Mesenchymal stem cell (in vitro differentiated cells and primary cell): ENCODE measurements around the gene PAM16.
A peak's percentile ranks its signal among the peaks of the same experiment; 100 is the strongest.

ENCODE experiments used
- DNase-seq: peaks from one replicate; pipeline ENCODE4 v3.0.0-alpha.2; 2013
- H2AFZ ChIP-seq: one replicate; pipeline ENCODE4 v1.6.1; 2013; ENCODE audit warnings: low read depth, mild to moderate bottlenecking, control low read depth, inconsistent platforms, low read length, moderate library complexity
- H2AK5ac ChIP-seq: 2 replicates; pipeline ENCODE4 v1.6.1; 2013; ENCODE audit warnings: low read length, moderate library complexity, mild to moderate bottlenecking, inconsistent platforms; ENCODE audit not compliant: severe bottlenecking
- H2BK120ac ChIP-seq: one replicate; pipeline ENCODE4 v1.6.1; 2013; ENCODE audit warnings: low read depth, mild to moderate bottlenecking, inconsistent platforms, low read length, moderate library complexity
- H2BK12ac ChIP-seq, 2 experiments: one replicate each; pipeline ENCODE4 v1.6.1; 2013; ENCODE audit warnings: inconsistent platforms in 2 of 2, low read length in 2 of 2, mild to moderate bottlenecking in 2 of 2, moderate library complexity in 2 of 2, control low read depth in 1 of 2
- H2BK15ac ChIP-seq: one replicate; pipeline ENCODE4 v1.6.1; 2013; ENCODE audit warnings: mild to moderate bottlenecking, low read depth, inconsistent platforms; ENCODE audit not compliant: poor library complexity, severe bottlenecking
- H2BK5ac ChIP-seq: 2 replicates; pipeline ENCODE4 v1.6.1; 2013; ENCODE audit warnings: low read depth, mild to moderate bottlenecking, low read length, control low read depth, inconsistent platforms; ENCODE audit not compliant: poor library complexity, severe bottlenecking
- H3K14ac ChIP-seq, 2 experiments: one replicate each; pipeline ENCODE4 v1.6.1; 2013; ENCODE audit warnings: inconsistent platforms in 2 of 2, low read length in 2 of 2, control low read depth in 1 of 2, mild to moderate bottlenecking in 1 of 2, moderate library complexity in 1 of 2
- H3K18ac ChIP-seq, 2 experiments: one replicate each; pipeline ENCODE4 v1.6.1; 2013; ENCODE audit warnings: inconsistent platforms in 2 of 2, low read length in 2 of 2, control low read depth in 1 of 2, low read depth in 1 of 2, mild to moderate bottlenecking in 1 of 2
- H3K23ac ChIP-seq, 2 experiments: one replicate each; pipeline ENCODE4 v1.6.1; 2013; ENCODE audit warnings: inconsistent platforms in 2 of 2, low read length in 2 of 2, mild to moderate bottlenecking in 2 of 2, moderate library complexity in 2 of 2, control low read depth in 1 of 2
- H3K27ac ChIP-seq: 2 replicates; pipeline ENCODE4 v1.5.1; 2013; ENCODE audit warnings: mild to moderate bottlenecking, moderate library complexity, low read length, control low read depth, inconsistent platforms; ENCODE audit not compliant: poor library complexity, severe bottlenecking
- H3K27me3 ChIP-seq, 2 experiments: 2 replicates each; pipeline versions ENCODE4 v1.6.1 to v1.7.0; 2013; ENCODE audit warnings: low read length in 2 of 2, mild to moderate bottlenecking in 2 of 2, moderate library complexity in 2 of 2, control low read depth in 1 of 2, inconsistent platforms in 1 of 2; ENCODE audit not compliant: control insufficient read depth in 1 of 2, insufficient read depth in 1 of 2
- H3K36me3 ChIP-seq, 2 experiments: 2 replicates each; pipeline versions ENCODE4 v1.6.1 to v1.7.0; 2013; ENCODE audit warnings: low read length in 2 of 2, control low read depth in 1 of 2, inconsistent platforms in 1 of 2, low read depth in 1 of 2, mild to moderate bottlenecking in 1 of 2; ENCODE audit not compliant: insufficient read depth in 2 of 2, control insufficient read depth in 1 of 2
- H3K4ac ChIP-seq, 2 experiments: one replicate each; pipeline ENCODE4 v1.6.1; 2013; ENCODE audit warnings: inconsistent platforms in 2 of 2, low read length in 2 of 2, mild to moderate bottlenecking in 2 of 2, moderate library complexity in 2 of 2, control low read depth in 1 of 2, low read depth in 1 of 2
- H3K4me1 ChIP-seq: 2 replicates; pipeline ENCODE4 v1.6.1; 2013; ENCODE audit warnings: low read depth, low read length, control low read depth; ENCODE audit not compliant: control insufficient read depth, insufficient read depth
- H3K4me2 ChIP-seq: 2 replicates; pipeline ENCODE4 v1.6.1; 2013; ENCODE audit warnings: low read length, mild to moderate bottlenecking, inconsistent platforms; ENCODE audit not compliant: poor library complexity, severe bottlenecking
- H3K4me3 ChIP-seq, 2 experiments: 2 replicates each; pipeline versions ENCODE4 v1.5.1 to v1.7.0; 2013; ENCODE audit warnings: low read length in 2 of 2, mild to moderate bottlenecking in 2 of 2, control low read depth in 1 of 2, low read depth in 1 of 2; ENCODE audit not compliant: insufficient read depth in 1 of 2
- H3K79me1 ChIP-seq: replicated peaks from 2 replicates; pipeline ENCODE4 v1.6.1; 2013; ENCODE audit warnings: mild to moderate bottlenecking, control low read depth, low read length, inconsistent platforms; ENCODE audit not compliant: poor library complexity, severe bottlenecking
- H3K9ac ChIP-seq: 2 replicates; pipeline ENCODE4 v1.7.0; 2013; ENCODE audit warnings: mild to moderate bottlenecking, low read length, moderate library complexity
- H3K9me3 ChIP-seq: 2 replicates; pipeline ENCODE4 v1.7.0; 2013; ENCODE audit warnings: mild to moderate bottlenecking, low read length; ENCODE audit not compliant: control insufficient read depth
- H4K8ac ChIP-seq: one replicate; pipeline ENCODE4 v1.6.1; 2013; ENCODE audit warnings: inconsistent platforms, mild to moderate bottlenecking, low read length, moderate library complexity
- H4K91ac ChIP-seq: one replicate; pipeline ENCODE4 v1.6.1; 2013; ENCODE audit warnings: mild to moderate bottlenecking, low read length, inconsistent platforms
- WGBS: methylation state at CpG from one replicate; pipeline ENCODE4 v1.1.7; 2013; ENCODE audit warnings: mixed read lengths; 5-methylcytosine and 5-hydroxymethylcytosine counted together

PAM16 gene

GRCh38 chr16:4385066-4385788 lies 34.1 kb upstream of the PAM16 start:
- Histone ChIP-seq H2BK120ac (no peak overlapping the region), H3K27me3 (no peaks in the 10 kb centered on the region), H3K14ac (no peak overlapping the region), H2BK5ac (no peak overlapping the region), H3K79me1 (peaks cover 27% of the 10 kb centered on the region), H3K18ac (no peak overlapping the region), H2BK12ac (peak overlapping the region in 1 of 2 experiments; percentile 11), H3K4me1 (peaks cover 75% of the 10 kb centered on the region), H4K8ac (peak overlapping the region; percentile 19), H3K36me3 (peaks cover 44 to 68% of the 10 kb centered on the region in 2 experiments), H3K4ac (no peak overlapping the region), H4K91ac (peak overlapping the region; percentile 29), H3K4me2 (no peak overlapping the region), H3K9ac (peak overlapping the region; percentile 58), H3K27ac (no peak overlapping the region), H2AFZ (no peak overlapping the region), H2AK5ac (no peak overlapping the region), H2BK15ac (no peak overlapping the region), H3K9me3 (no peaks in the 10 kb centered on the region), H3K4me3 (no peak overlapping the region), H3K23ac (no peak overlapping the region)
- WGBS = 86% methylated on average over 15 of the region's 20 CpGs
- no peak for DNase-seq

DNA sequence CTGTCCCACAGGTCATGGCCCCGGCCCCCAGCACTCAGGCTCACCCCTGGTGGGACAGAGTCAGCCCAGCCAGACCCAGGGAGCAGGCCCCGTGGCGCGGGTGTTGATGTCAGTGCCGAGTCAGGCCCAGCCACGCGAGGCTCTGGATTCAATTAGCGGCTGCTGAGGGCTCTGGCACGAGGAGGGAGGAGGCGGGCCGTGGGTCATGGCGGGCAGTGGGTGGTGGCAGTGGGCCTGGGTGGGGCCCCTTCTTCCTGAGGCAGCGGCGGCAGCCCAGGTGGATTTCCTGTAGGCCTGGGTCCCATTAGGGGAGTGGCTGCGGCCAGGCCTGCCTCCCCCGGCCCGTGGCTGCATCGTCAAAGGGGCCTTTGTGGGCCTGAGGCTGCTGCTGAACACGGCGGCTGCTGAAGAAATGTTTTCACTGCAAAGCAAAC lies 33.4 kb upstream of the PAM16 start:
- Histone ChIP-seq H3K18ac (peak overlapping the region in 1 of 2 experiments; percentile 7), H3K9ac (peak overlapping the region; percentile 63), H2AFZ (no peak overlapping the region), H3K36me3 (peaks cover 43 to 66% of the 10 kb centered on the region in 2 experiments), H3K23ac (peak overlapping the region in 1 of 2 experiments; percentile 26), H3K4me2 (no peak overlapping the region), H2BK12ac (peak overlapping the region in 1 of 2 experiments; percentile 7), H3K9me3 (no peaks in the 10 kb centered on the region), H3K4ac (peak overlapping the region in 1 of 2 experiments; percentile 30), H3K4me1 (peaks cover 76% of the 10 kb centered on the region), H3K14ac (no peak overlapping the region), H3K79me1 (peaks cover 27% of the 10 kb centered on the region), H2BK120ac (no peak overlapping the region), H3K4me3 (no peak overlapping the region), H4K8ac (peak overlapping the region; percentile 68), H3K27me3 (no peaks in the 10 kb centered on the region), H4K91ac (peak overlapping the region; percentile 46), H2BK5ac (no peak overlapping the region), H2AK5ac (no peak overlapping the region), H3K27ac (no peak overlapping the region), H2BK15ac (no peak overlapping the region)
- DNase-seq = no peak
- WGBS = 73% methylated on average over 20 of the region's 20 CpGs

- DNase-seq = no peak
- H2BK15ac ChIP-seq = no peak overlapping the region
- peak overlapping the region; percentile 46 for H4K91ac ChIP-seq
- H3K4ac ChIP-seq = no peak overlapping the region
- H3K9ac ChIP-seq = peak overlapping the region; percentile 63
- H3K36me3 ChIP-seq = peaks cover 49 to 68% of the 10 kb centered on the region in 2 experiments
- peak overlapping the region in 1 of 2 experiments; percentile 61 for H3K18ac ChIP-seq
- no peak overlapping the region for H3K14ac ChIP-seq
- H2AK5ac ChIP-seq = no peak overlapping the region
- H3K9me3 ChIP-seq = no peaks in the 10 kb centered on the region
- H3K4me3 ChIP-seq = no peak overlapping the region
- H2BK120ac ChIP-seq = no peak overlapping the region
- no peak overlapping the region for H3K4me2 ChIP-seq
- no peak overlapping the region for H2BK12ac ChIP-seq
- H3K4me1 ChIP-seq = peaks cover 76% of the 10 kb centered on the region
- no peak overlapping the region for H2AFZ ChIP-seq
- H3K79me1 ChIP-seq = peaks cover 34% of the 10 kb centered on the region
- no peak overlapping the region for H4K8ac ChIP-seq
- no peak overlapping the region for H2BK5ac ChIP-seq
- no peak overlapping the region for H3K27ac ChIP-seq
- WGBS = 86% methylated on average over 8 of the region's 12 CpGs
- H3K23ac ChIP-seq = peak overlapping the region in 1 of 2 experiments; percentile 26
- no peaks in the 10 kb centered on the region for H3K27me3 ChIP-seq
These were observed 32.7 kb upstream of the PAM16 start for GRCh38 chr16:4383591-4384444.

DNA sequence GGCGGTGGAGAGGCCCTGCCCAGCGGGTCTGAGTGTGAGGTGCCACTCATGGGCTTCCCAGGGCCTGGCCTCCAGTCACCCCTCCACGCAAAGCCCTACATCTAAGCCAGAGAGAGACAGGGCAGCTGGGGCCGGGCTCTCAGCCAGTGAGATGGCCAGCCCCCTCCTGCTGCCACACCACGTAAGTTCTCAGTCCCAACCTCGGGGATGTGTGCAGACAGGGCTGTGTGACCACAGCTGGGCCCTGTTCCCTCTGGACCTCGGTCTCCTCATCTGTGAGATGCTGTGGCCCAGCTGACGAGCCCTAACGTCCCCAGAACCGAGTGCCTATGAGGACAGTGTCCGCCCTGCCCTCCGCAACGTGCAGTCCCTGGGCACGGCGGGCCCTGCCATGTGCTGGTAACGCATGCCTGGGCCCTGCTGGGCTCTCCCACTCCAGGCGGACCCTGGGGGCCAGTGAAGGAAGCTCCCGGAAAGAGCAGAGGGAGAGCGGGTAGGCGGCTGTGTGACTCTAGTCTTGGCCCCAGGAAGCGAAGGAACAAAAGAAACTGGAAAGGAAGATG lies 31.8 kb upstream of the PAM16 start:
- H3K27me3 ChIP-seq = no peaks in the 10 kb centered on the region
- no peaks in the 10 kb centered on the region for H3K9me3 ChIP-seq
- H3K79me1 ChIP-seq = peaks cover 36% of the 10 kb centered on the region
- H4K8ac ChIP-seq = peak overlapping the region; percentile 16
- no peak for DNase-seq
- H3K4me3 ChIP-seq = no peak overlapping the region
- H2AFZ ChIP-seq = no peak overlapping the region
- no peak overlapping the region for H2BK120ac ChIP-seq
- no peak overlapping the region for H2BK5ac ChIP-seq
- H3K4me2 ChIP-seq = no peak overlapping the region
- no peak overlapping the region for H3K18ac ChIP-seq
- H3K23ac ChIP-seq = no peak overlapping the region
- no peak overlapping the region for H3K27ac ChIP-seq
- H3K36me3 ChIP-seq = peaks cover 58 to 75% of the 10 kb centered on the region in 2 experiments
- no peak overlapping the region for H2BK15ac ChIP-seq
- WGBS = 92% methylated on average over 18 of the region's 21 CpGs
- H2AK5ac ChIP-seq = no peak overlapping the region
- H2BK12ac ChIP-seq = no peak overlapping the region
- no peak overlapping the region for H3K4ac ChIP-seq
- no peak overlapping the region for H3K14ac ChIP-seq
- H4K91ac ChIP-seq = no peak overlapping the region
- H3K4me1 ChIP-seq = peaks cover 76% of the 10 kb centered on the region
- H3K9ac ChIP-seq = peak overlapping the region; percentile 26
